GM18951 (cell line): ENCODE results near the gene FGF1.

ENCODE experiments used
- POLR2A ChIP-seq: IDR thresholded peaks from 4 replicates; pipeline ENCODE4 v1.6.1; 2011; ENCODE audit warnings: mild to moderate bottlenecking; ENCODE audit not compliant: insufficient read length, insufficient read depth; ENCODE audit errors: extremely low read depth
- in situ Hi-C: fragments of 300-500 bp; cut with MboI; formaldehyde crosslinking; loops from one replicate; pipeline ENCODE4 v1.12.0; 2022; ENCODE audit warnings: low sequenced_read_pairs, mixed read lengths, inconsistent platforms; ENCODE audit not compliant: unreplicated experiment

Gene FGF1

GRCh38 chr5:142550471-142550870 lies 135.4 kb downstream of the FGF1 start:
- no peak for TF ChIP-seq POLR2A
- in situ Hi-C loops = loop anchor here (25.0 kb wide), 2 partner anchors 388 to 563 kb away; no protein-coding TSS in a partner anchor

GRCh38 chr5:142549834-142550233 lies 136.1 kb downstream of the FGF1 start:
- in situ Hi-C loops = loop anchor here (25.0 kb wide), 2 partner anchors 388 to 563 kb away; no protein-coding TSS in a partner anchor

GRCh38 chr5:142548739-142549275 lies 137.1 kb downstream of the FGF1 start:
- in situ Hi-C loops = no loop called here
- no peak for TF ChIP-seq POLR2A

More at GRCh38 chr5:142549834-142550233, 136.1 kb downstream of the FGF1 start:
- TF ChIP-seq POLR2A = no peak

- in situ Hi-C loops = no loop called here
- TF ChIP-seq POLR2A = no peak
Measured at GRCh38 chr5:142547445-142548380, 138.2 kb downstream of the FGF1 start.

GRCh38 chr5:142545650-142546322 lies 140.1 kb downstream of the FGF1 start:
- TF ChIP-seq POLR2A = no peak
- in situ Hi-C loops = no loop called here

- in situ Hi-C loops = no loop called here
- TF ChIP-seq POLR2A = no peak
Measured at GRCh38 chr5:142544946-142545649, 140.8 kb downstream of the FGF1 start.

- TF ChIP-seq POLR2A = no peak
- in situ Hi-C loops = no loop called here
Measured at GRCh38 chr5:142544071-142544753, 141.7 kb downstream of the FGF1 start.

- no peak for TF ChIP-seq POLR2A
- in situ Hi-C loops = no loop called here
Measured at GRCh38 chr5:142542906-142543305, 143.0 kb downstream of the FGF1 start.
